HG02588 (cell line): ENCODE data around the gene PTPRE.

Source experiments
- ATAC-seq: cut with Tn5 transposase; IDR thresholded peaks from one replicate; pipeline ENCODE4 v1.9.1; 2021; ENCODE audit warnings: mild to moderate bottlenecking, moderate library complexity; ENCODE audit not compliant: unreplicated experiment

PTPRE gene

GRCh38 chr10:128111696-128112095 is 204.8 kb downstream of the PTPRE start:
- ATAC-seq: no peak

- no peak for ATAC-seq
Measured at GRCh38 chr10:128113026-128113425, 206.1 kb downstream of the PTPRE start.

DNA sequence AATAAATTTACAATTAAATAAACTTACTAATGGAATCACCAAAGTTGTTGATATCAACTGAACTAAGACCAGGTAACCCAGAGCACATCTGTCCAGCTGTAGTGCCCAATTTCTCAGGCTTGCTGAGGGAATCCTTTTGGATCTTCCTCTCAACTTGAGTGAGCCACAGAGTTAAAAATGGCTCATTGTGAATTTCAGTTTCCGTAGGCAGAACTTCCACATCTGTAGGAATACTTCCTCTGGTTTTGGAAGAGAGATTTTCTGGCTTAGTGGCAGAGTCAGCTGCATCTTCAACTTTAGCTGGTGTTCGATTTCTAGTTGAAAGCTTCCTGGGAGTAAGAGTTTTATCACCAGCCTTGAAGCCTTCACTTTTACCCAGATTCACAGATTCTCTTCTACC is 208.0 kb downstream of the PTPRE start:
- no peak for ATAC-seq

DNA sequence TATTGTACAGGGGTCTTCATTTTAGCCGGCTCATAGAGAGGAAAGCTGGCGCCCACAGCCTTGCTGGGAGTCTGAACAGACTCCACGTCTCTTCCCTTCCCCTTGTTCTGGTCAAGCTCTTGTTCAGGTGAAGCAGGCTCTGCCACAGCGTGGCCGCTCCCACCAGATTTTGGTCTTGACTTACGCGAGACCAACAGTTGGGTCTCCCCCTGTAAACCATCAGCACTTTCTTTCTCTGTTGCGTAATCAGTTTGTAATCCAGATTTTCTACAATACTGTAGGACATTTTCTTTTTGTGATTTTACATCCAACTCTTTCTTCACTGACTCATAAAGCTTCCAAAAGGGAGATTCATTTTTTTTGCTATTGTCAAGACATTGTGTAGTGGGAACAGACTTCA is 208.5 kb downstream of the PTPRE start:
- ATAC-seq: no peak

DNA sequence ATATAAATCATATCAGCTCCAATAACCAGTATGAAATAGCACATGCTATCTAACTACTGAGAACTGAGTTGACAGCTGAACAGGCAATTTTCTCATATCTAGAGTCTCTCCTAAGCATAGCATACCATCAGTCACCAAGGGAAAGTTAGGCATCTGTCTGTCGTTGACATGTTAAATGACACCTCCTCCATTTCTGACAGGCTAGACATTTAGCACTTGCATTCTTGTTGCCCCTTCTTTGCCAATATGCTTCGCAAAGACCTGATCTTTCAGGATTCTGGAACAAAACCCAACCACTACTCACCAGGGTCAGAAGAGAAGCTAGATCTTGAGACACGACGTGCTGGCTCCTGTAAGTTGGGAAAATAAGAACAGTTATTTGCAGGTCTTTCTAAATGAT is 209.3 kb downstream of the PTPRE start:
- ATAC-seq: no peak

GRCh38 chr10:128116851-128117615 is 210.1 kb downstream of the PTPRE start:
- no peak for ATAC-seq

DNA sequence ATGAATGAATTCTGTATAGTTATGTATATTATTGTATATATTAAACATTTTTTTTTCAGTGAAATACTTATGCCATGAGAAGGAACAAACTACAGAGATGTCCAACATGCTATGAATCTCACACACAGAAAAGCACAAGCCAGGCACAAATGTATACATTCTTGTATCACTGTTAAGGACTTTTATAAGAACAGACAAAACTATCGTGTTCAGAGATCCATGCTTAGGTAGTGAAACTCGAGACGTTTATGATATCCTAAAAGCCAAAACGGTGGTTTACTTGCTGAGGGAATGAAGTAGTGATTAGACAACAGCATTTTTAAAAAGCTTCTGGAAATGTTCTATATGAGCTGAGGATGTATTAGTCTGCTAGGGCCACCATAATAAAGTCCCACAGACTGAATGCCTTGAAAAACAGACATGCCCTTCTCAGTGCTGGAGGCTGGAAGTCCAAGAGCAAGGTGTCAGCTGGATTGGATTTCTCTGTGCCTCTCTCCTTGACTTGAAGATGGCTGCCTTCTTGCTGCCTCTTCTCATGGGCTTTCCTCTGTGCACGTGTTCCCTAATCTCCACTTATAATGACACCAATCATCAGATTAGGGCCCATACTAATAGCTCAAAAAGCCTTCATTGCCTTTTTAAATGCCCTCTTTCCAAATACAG is 215.0 kb downstream of the PTPRE start:
- no peak for ATAC-seq

GRCh38 chr10:128122931-128123330 is 216.0 kb downstream of the PTPRE start:
- no peak for ATAC-seq

DNA sequence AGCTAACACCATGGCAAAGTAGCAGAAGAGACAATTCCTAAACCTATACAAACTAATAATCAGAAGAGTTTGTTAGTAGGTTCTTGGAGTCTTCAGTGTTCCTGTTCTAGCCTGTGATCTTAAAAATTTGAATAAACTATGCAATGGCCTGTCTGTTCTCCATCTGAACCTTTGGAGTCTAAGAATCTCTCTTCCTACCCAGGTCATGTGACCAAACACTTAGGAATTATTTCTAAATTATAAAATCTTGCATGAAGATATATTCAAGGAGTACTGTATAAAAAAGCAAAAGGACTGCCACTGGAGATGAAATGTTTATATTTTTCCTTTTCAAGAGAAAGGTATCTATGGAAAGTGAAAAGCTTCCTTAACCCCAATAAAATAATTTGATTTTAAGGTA is 216.9 kb downstream of the PTPRE start:
- ATAC-seq: no peak

GRCh38 chr10:128124813-128125403 is 218.0 kb downstream of the PTPRE start:
- no peak for ATAC-seq

- no peak for ATAC-seq
Measured at GRCh38 chr10:128125416-128125943, 218.6 kb downstream of the PTPRE start.

GRCh38 chr10:128125944-128126764 is 219.3 kb downstream of the PTPRE start, which contains the start of gene MKI67:
TSS of gene MKI67 (minus strand) at chr10:128126423. CDS start at chr10:128125667, 756 bp downstream.
- ATAC-seq: peak; percentile 84

DNA sequence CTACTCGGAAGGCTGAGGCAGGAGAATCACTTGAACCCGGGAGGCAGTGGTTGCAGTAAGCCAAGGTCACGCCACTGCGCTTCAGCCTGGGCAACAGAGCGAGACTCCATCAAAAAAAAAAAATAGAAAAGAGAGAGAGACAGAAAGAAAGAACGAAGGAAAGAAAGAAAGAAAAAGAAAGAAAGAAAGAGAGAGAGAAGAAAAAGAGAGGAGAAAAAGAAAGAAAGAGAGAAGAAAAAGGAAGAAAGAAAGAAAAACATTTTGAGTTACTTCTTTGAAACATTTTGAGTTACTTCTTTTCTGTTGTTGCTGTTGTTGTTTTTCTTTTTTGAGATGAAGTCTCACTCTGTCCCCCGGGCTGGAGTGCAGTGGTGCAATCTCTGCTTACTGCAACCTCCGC is 221.7 kb downstream of the PTPRE start:
- ATAC-seq: no peak

DNA sequence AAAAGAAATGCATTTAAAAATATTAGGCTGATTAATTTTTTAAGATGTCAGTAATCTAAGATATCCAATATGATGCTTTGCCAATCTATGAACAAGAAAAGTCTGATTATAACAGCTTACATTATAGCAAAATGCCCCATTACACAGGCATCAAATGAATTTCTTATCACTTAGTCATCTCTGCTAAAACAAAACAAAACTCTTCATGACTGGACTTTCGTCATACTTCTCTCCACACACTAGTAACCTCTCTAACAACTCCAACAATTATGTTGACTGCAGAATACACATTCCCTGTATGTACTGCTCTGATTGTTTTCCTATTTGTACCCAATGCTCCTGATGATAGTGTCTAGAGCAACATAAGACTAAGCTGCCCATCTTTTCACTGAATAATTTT is 223.1 kb downstream of the PTPRE start:
- no peak for ATAC-seq
